Cortex of kidney (tissue), 1 donor: ENCODE results near the gene LHB.

ENCODE experiments used
- DNase-seq: peaks from one replicate; lab custom pipeline; 2025; lab: John Stamatoyannopoulos, UW

LHB gene

DNA sequence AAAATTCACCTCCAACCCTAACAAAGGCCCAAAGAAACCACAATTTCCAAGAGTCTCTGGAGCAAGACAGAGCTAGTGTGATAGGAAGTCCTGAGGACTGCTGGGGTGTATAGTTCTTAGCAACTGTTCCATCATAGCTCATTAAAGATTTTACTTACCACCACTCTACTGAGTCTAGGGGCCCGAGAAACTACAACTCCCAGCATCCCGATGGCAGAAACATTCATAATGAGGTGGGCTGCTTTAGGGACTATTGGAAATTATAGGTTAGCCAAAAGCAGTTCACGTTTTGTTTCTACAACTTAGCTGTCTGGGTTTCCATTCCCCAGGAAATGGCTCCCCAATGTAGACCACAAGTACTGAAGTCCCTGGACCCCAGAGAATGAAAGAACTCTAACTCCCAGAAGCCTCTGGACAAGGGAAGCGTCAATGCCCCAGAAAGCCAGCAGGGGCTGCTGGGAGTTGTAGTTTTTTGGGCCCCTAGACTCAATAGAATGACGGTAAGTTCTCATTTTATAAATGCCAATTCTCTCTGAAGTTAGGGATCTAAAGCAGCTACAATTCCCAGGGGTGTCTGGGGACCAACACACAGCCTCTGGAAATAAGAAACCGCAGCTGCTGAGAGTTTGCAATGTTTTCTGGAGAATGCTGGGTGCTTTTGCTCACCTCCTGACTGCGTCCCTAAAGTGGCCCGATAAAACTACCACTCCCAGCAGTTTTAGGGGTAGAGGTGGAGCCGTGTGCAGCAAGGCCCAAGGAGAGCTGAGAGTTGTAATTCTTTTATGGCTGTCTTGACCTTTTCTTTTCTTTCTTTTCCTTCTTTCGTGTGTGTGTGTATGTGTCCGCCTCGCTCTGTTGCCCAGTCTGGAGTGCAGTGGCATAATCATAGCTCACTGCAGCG lies 40.7 kb downstream of the LHB start:
- DNase-seq, result no peak

DNA sequence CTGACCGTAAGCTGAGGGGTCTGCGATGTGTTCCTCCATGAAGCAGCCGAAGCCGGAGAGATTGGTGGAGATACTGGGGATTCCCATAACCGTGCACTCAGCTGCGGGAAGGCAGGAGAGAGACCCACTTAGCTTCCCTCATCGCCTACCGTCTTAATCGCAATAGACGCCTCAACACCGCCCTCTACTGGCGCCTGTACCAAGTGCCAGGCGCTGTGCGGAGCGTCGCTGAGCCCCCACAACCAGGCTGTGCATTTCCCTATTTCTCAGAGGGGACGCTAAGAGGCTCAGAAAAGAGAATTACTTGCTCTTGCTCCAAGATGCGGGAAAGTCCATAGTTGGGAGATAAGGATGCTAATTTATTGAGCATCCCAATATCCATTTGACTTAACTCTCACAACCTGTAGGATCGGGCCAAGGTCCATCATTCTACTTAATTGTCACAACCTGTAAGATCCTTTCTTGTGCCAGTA lies 45.9 kb downstream of the LHB start:
- no peak for DNase-seq

DNA sequence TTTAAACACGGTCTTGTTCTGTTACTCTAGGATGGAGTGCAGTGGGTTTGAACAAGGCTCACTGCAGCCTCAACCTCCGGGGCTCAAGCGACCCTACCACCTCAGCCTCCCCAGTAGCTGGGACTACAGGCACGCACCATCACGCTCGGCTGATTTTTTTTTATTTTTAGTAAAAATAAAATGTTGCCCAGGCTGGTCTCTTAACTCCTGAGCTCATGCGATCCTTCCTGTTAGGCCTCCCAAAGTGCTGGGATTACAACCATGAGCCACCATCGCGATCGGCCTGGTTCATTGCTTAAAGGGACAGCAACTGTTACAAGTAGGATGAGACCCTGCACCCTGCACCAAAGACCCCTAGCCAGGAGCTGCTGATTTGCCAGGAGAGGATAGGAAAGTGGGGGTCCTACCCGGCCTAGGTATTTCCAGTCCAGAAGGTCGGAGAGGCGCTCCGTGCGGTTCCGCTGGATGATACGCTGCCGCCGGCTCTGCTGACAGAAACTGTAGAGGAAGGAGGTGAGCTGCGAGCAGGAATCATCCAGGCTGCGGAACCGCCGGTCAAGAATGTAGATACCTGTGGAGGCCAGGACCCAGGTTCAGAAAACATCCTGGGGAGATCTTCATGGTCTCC lies 46.6 kb downstream of the LHB start:
- no peak for DNase-seq

DNA sequence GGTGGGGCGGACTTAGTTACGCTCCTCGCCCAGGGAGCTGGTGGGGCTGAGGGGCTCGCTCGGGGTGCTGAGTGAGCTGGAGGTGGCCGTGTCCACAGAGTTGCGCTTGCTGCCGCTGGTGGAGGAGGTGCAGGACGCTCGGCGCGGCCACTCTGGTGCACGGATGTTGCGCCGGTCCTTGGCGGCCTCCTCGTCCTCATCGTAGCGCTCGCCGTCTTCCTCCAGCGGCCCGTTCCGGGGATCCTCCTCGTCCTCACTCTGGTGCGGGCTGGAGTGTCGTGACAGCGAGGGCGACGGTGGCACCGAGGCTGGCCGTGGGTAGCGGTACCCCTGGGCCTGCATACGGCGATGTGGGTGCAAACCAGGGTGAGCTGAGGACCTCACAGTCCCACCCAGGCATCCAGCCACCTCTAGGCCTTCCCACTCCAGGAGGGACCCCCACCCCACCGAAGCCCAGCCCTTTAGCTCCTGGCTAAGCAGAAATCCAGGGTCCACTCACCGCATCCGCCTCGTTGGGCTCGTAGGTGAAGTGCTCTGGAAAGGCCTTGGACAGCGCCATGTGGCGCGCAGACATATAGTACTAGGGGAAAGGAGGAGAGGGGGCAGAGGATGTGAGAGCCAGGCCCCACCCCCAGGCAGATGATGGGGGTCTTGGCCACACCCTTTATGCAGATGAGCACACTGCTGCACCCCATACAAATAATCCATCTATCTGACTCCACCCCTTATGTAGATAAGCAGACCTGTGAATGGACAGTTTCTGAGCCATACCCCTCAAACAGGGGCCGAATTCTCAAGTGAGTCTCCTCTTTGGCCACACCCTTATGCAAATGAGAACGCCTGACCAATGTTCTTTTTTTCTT lies 47.4 kb downstream of the LHB start:
- DNase-seq, result no peak

DNA sequence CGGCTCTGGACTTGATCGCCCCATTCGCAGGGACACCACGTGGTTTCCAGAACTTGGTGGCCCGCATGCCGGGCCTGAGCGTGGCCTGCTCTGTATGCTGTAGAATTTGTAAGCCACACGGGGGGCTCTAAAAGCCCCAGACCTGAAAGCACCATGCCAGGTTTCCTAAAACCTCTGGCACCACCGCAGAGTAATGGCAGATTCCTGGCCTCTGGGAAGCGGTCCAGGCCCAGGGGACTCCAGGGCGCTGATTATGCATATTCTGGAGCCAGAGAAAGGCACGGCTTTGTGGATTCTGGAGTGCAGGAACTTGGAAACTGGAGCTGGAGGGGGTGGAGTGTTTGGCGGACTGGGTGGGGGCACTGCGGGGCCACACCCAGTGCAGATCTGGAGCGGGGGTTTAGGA lies 48.1 kb downstream of the LHB start:
- no peak for DNase-seq

DNA sequence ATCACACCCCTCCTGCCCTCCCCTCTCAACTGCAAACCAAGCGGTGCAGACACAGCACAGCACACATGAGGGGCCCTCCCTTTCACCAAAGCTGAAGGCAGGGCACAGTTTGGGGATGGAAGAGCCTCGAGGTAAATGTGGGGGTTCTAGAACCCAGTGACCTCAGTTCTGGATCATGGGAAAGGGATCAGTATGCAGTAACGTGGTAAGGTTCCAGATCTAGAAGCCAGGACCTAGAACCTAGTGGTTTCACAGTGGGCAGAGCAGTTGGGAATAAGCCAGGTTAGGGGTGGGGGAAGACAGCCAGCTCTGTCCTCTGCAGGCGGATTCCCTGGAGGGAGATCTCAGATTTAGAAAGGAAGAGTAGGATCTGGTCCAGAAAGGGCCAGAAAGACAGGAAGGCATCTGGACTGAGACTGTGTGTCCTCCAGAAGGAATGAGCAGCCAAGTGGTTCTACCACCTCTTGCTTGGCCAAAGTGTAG lies 48.7 kb downstream of the LHB start:
- DNase-seq, result no peak

DNA sequence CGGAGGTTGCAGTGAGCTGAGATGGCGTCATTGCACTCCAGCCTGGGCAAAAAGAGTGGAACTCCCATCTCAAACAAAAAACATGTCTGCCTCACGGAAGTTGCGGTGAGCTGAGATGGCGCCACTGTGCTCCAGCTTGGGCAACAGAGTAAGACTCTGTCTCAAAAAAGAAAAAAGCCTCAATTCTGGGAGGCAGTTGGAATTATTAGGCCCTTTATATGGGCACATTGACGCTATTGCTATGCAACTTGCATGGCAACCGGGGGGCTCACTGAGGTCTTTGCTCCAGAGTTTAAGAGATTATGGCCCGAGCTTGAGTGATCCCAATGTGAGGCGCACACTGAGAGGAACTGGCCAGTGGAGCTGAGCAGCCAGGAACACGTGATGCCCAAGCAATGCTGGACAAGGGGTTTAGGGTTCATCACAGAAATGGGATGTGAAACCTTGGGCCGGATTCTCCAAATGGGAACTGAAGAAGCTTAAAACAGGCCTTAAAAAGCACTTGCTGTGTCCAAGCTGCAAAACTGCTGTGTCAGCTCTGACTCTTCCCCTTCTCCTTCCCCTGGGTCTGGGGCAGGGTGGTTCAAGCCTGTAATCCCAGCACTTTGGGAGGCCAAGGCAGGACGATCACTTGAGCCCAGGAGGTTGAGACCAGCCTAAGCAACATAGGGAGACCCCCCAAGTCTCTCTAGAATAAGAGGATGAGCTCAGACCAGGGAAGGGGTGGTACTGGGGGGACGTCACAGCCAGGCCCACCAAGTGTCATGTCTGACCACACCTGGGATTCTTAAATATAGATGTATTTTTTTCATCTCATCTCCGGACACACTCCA lies 49.3 kb downstream of the LHB start:
- no peak for DNase-seq

DNA sequence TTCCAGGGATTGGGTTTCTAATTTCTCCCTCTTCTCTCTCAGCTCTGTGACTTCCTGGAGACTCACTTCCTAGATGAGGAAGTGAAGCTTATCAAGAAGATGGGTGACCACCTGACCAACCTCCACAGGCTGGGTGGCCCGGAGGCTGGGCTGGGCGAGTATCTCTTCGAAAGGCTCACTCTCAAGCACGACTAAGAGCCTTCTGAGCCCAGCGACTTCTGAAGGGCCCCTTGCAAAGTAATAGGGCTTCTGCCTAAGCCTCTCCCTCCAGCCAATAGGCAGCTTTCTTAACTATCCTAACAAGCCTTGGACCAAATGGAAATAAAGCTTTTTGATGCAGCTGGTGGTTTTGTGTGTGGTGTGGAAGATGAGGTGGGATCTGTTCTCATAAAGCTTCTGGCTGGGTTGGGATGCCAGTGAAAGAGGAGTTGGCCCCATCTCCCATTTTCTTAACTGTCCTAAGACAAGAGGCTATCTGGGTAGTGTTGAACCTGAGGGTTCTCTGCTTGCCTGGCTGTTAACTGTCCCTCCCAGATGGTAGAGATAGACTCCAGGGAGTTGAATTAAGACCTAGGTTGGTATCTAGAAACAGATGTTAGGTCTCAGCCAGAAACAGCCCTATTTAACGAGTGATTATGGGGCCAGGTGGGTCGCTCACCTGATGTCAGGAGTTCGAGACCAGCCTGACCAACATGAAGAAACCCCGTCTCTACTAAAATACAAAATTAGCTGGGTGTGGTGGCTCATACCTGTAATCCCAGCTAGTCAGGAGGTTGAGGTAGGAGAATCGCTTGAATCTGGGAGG lies 50.1 kb downstream of the LHB start:
- no peak for DNase-seq
